Lower leg skin (tissue), 4 donors: ENCODE data around the gene DSP. TPM values are rescaled to one million over a fixed set of nuclear protein-coding genes. Genes with fewer than 3 reads are reported as not detected.
A peak's percentile ranks its signal among the peaks of the same experiment; 100 is the strongest.

Source experiments
- DNase-seq, 2 donors: peaks; one replicate each; pipeline ENCODE4 v3.0.0-alpha.2; 2019; ENCODE audit warnings: low spot score in 2 of 2
- H3K4me3 ChIP-seq: fragments of 200-600 bp; sonication (generic); 2 replicates; pipeline ENCODE4 v1.5.1; 2017; ENCODE audit warnings: mild to moderate bottlenecking, low read depth; ENCODE audit not compliant: poor library complexity, severe bottlenecking
- CTCF ChIP-seq, 3 donors: fragments of 450-650 bp; IDR thresholded peaks; one replicate each; pipeline ENCODE4 v1.5.1; 2016; ENCODE audit warnings: antibody characterized with exemption in 3 of 3, mild to moderate bottlenecking in 3 of 3, moderate library complexity in 2 of 3
- POLR2A ChIP-seq, 2 donors: fragments of 450-650 bp; IDR thresholded peaks; one replicate each; pipeline ENCODE4 v1.6.1; 2016 to 2017; ENCODE audit warnings: antibody characterized with exemption in 2 of 2, mild to moderate bottlenecking in 1 of 2, moderate library complexity in 1 of 2
- WGBS, 2 donors: methylation state at CpG; one replicate each; pipeline ENCODE4 v1.1.5; 2018; 5-methylcytosine and 5-hydroxymethylcytosine counted together
- intact Hi-C: fragments of 100-400 bp; cut with DNase I; formaldehyde crosslinking; loops from one replicate; pipeline ENCODE4 v1.15.0; 2023; ENCODE audit warnings: low total_unique reads
- total RNA-seq, 4 donors: library from RNA; depleted of rRNA; stranded (reverse); fragments of >200 nt; gene quantifications; one replicate each; pipeline ENCODE4 v1.1.0, GENCODE V29; 2016

The DSP gene
- total RNA-seq, 4 donors from 2014 or later: 2,143 to 2,497 (median 2,321) TPM

- no peak for TF ChIP-seq CTCF (IDR thresholded peaks at IDR 0.05)
- 62 to 63% methylated on average over 4 of the region's 4 CpGs for WGBS, 2 donors
- no peak overlapping the region for H3K4me3 ChIP-seq
- DNase-seq: no peak
- intact Hi-C loops: no loop called here
These were observed 3.8 kb upstream of the DSP start for GRCh38 chr6:7537565-7538174.

- 39 to 49% methylated on average over 5 of the region's 5 CpGs for WGBS, 2 donors
- no peak overlapping the region for H3K4me3 ChIP-seq
- DNase-seq: no peak
- no peak for TF ChIP-seq CTCF (IDR thresholded peaks at IDR 0.05)
- no peak for TF ChIP-seq POLR2A (IDR thresholded peaks at IDR 0.05)
- intact Hi-C loops: no loop called here
These were observed 3.0 kb upstream of the DSP start for GRCh38 chr6:7538484-7538883.

GRCh38 chr6:7540595-7540994, 876 bp upstream of the DSP start:
- no peak overlapping the region for H3K4me3 ChIP-seq
- no peak for TF ChIP-seq CTCF (IDR thresholded peaks at IDR 0.05)
- no peak for TF ChIP-seq POLR2A (IDR thresholded peaks at IDR 0.05)
- WGBS, 2 donors: 17 to 21% methylated on average over 17 of the region's 17 CpGs
- intact Hi-C loops: no loop called here
- DNase-seq: no peak

GRCh38 chr6:7542065-7542873, 798 bp downstream of the DSP start:
- intact Hi-C loops: no loop called here
- TF ChIP-seq POLR2A (IDR thresholded peaks at IDR 0.05): no peak
- TF ChIP-seq CTCF (IDR thresholded peaks at IDR 0.05): no peak
- DNase-seq: peak in 1 of 2 donors; percentile 91
- 0 to 1% methylated on average over 32 to 75 of the region's 80 CpGs for WGBS, 2 donors
- H3K4me3 ChIP-seq: peak overlapping the region; percentile 65

GRCh38 chr6:7542874-7543624, 1.6 kb downstream of the DSP start:
- TF ChIP-seq POLR2A (IDR thresholded peaks at IDR 0.05) (no peak), CTCF (IDR thresholded peaks at IDR 0.05) (no peak)
- H3K4me3 ChIP-seq: peak overlapping the region; percentile 65
- intact Hi-C loops: no loop called here
- 3 to 4% methylated on average over 25 to 31 of the region's 32 CpGs for WGBS, 2 donors
- peak; percentile 84 to 93 for DNase-seq
